ENCODE measurements around the gene QRFP. TPM values are rescaled to one million over a fixed set of nuclear protein-coding genes. Genes with fewer than 3 reads are reported as not detected.

QRFP gene
- total RNA-seq, 1 experiment from 2014 or later = not detected

GRCh38 chr9:130895038-130895437, 1.6 kb downstream of the QRFP start:
- CTCF ChIA-PET = no interaction called here
- no peaks in the 10 kb centered on the region for H3K4me1 Mint-ChIP-seq (ENCODE audit: low read depth, unreplicated experiment)
- BruUV-seq (replicated peaks) = no TSS peak
- no peaks in the 10 kb centered on the region for H3K9me3 Mint-ChIP-seq (ENCODE audit: low read depth, unreplicated experiment)
- no peak overlapping the region for H3K27ac Mint-ChIP-seq (ENCODE audit: unreplicated experiment)
- no peak overlapping the region for H3K4me3 Mint-ChIP-seq (ENCODE audit: low read depth, unreplicated experiment)
- H3K36me3 Mint-ChIP-seq (ENCODE audit: insufficient read depth, unreplicated experiment) = no peaks in the 10 kb centered on the region
- DNase-seq = no peak
- H3K27me3 Mint-ChIP-seq (ENCODE audit: unreplicated experiment) = peaks cover 10% of the 10 kb centered on the region
- TF ChIP-seq CTCF (IDR thresholded peaks at IDR 0.05; ENCODE audit: unreplicated experiment) = no peak
- intact Hi-C loops (cut with micrococcal nuclease; ENCODE audit: unreplicated experiment) = no loop called here

- intact Hi-C loops (cut with micrococcal nuclease; ENCODE audit: unreplicated experiment) = no loop called here
- CTCF ChIA-PET = no interaction called here
- no TSS peak for BruUV-seq (replicated peaks)
Measured at GRCh38 chr9:130894546-130894945, 2.1 kb downstream of the QRFP start.

GRCh38 chr9:130893341-130894101, 3.1 kb downstream of the QRFP start:
- DNase-seq = no peak
- no peaks in the 10 kb centered on the region for H3K4me1 Mint-ChIP-seq (ENCODE audit: low read depth, unreplicated experiment)
- H3K27ac Mint-ChIP-seq (ENCODE audit: unreplicated experiment) = no peak overlapping the region
- no peak overlapping the region for H3K4me3 Mint-ChIP-seq (ENCODE audit: low read depth, unreplicated experiment)
- no peak for TF ChIP-seq CTCF (IDR thresholded peaks at IDR 0.05; ENCODE audit: unreplicated experiment)
- CTCF ChIA-PET = no interaction called here
- no TSS peak for BruUV-seq (replicated peaks)
- H3K36me3 Mint-ChIP-seq (ENCODE audit: insufficient read depth, unreplicated experiment) = no peaks in the 10 kb centered on the region
- H3K27me3 Mint-ChIP-seq (ENCODE audit: unreplicated experiment) = no peaks in the 10 kb centered on the region
- H3K9me3 Mint-ChIP-seq (ENCODE audit: low read depth, unreplicated experiment) = no peaks in the 10 kb centered on the region
- intact Hi-C loops (cut with micrococcal nuclease; ENCODE audit: unreplicated experiment) = no loop called here

More at GRCh38 chr9:130894546-130894945, 2.1 kb downstream of the QRFP start:
- DNase-seq = no peak
- Mint-ChIP-seq H3K4me3 (ENCODE audit: low read depth, unreplicated experiment) (no peak overlapping the region), H3K27ac (ENCODE audit: unreplicated experiment) (no peak overlapping the region), H3K36me3 (ENCODE audit: insufficient read depth, unreplicated experiment) (no peaks in the 10 kb centered on the region), H3K9me3 (ENCODE audit: low read depth, unreplicated experiment) (no peaks in the 10 kb centered on the region), H3K27me3 (ENCODE audit: unreplicated experiment) (peaks cover 5% of the 10 kb centered on the region), H3K4me1 (ENCODE audit: low read depth, unreplicated experiment) (no peaks in the 10 kb centered on the region)
- no peak for TF ChIP-seq CTCF (IDR thresholded peaks at IDR 0.05; ENCODE audit: unreplicated experiment)

- no peak overlapping the region for H3K27ac Mint-ChIP-seq (ENCODE audit: unreplicated experiment)
- CTCF ChIA-PET = no interaction called here
Measured at GRCh38 chr9:130892477-130893304, 3.9 kb downstream of the QRFP start.

More at GRCh38 chr9:130892477-130893304, 3.9 kb downstream of the QRFP start:
- no peaks in the 10 kb centered on the region for H3K27me3 Mint-ChIP-seq (ENCODE audit: unreplicated experiment)
- BruUV-seq (replicated peaks) = no TSS peak
- no peaks in the 10 kb centered on the region for H3K4me1 Mint-ChIP-seq (ENCODE audit: low read depth, unreplicated experiment)
- H3K9me3 Mint-ChIP-seq (ENCODE audit: low read depth, unreplicated experiment) = no peaks in the 10 kb centered on the region
- no peak for DNase-seq
- H3K4me3 Mint-ChIP-seq (ENCODE audit: low read depth, unreplicated experiment) = no peak overlapping the region
- no peak for TF ChIP-seq CTCF (IDR thresholded peaks at IDR 0.05; ENCODE audit: unreplicated experiment)
- intact Hi-C loops (cut with micrococcal nuclease; ENCODE audit: unreplicated experiment) = no loop called here
- peaks cover 4% of the 10 kb centered on the region for H3K36me3 Mint-ChIP-seq (ENCODE audit: insufficient read depth, unreplicated experiment)
